Cardiac fibroblast (primary cell): ENCODE measurements around the gene BMAL1.

Experiments
- DNase-seq, 2 donors: peaks; one replicate each; pipeline versions ENCODE4 v3.0.0 to v3.0.0-alpha.2; 2010; ENCODE audit warnings: low read depth in 2 of 2
- H3K4me3 ChIP-seq, 2 donors: replicated peaks in 1 of 2; 1 replicate in 1 of 2; 2 replicates in 1 of 2; pipeline ENCODE4 v1.5.1; 2011; ENCODE audit warnings: low read depth in 2 of 2, low read length in 2 of 2, mild to moderate bottlenecking in 2 of 2, moderate library complexity in 1 of 2
- CTCF ChIP-seq: IDR thresholded peaks from one replicate; pipeline ENCODE4 v1.5.1; 2011; ENCODE audit warnings: low read depth, mild to moderate bottlenecking, low read length, inconsistent platforms

The BMAL1 gene

GRCh38 chr11:13344818-13345217 lies 67.2 kb downstream of the BMAL1 start:
- H3K4me3 ChIP-seq: no peak overlapping the region
- no peak for TF ChIP-seq CTCF
- DNase-seq: no peak

- DNase-seq: no peak
- no peak overlapping the region for H3K4me3 ChIP-seq
- TF ChIP-seq CTCF: no peak
Observed at GRCh38 chr11:13346470-13346869, 68.9 kb downstream of the BMAL1 start.

GRCh38 chr11:13347901-13348300 lies 70.3 kb downstream of the BMAL1 start:
- no peak for TF ChIP-seq CTCF
- H3K4me3 ChIP-seq: no peak overlapping the region
- DNase-seq: no peak

- TF ChIP-seq CTCF: no peak
- DNase-seq: no peak
- H3K4me3 ChIP-seq: no peak overlapping the region
Observed at GRCh38 chr11:13348305-13348704, 70.7 kb downstream of the BMAL1 start.

- H3K4me3 ChIP-seq: no peak overlapping the region
- TF ChIP-seq CTCF: no peak
- DNase-seq: no peak
Observed at GRCh38 chr11:13349046-13349445, 71.5 kb downstream of the BMAL1 start.

GRCh38 chr11:13349581-13349980 lies 72.0 kb downstream of the BMAL1 start:
- DNase-seq: no peak
- no peak overlapping the region for H3K4me3 ChIP-seq
- no peak for TF ChIP-seq CTCF

GRCh38 chr11:13352711-13353110 lies 75.1 kb downstream of the BMAL1 start:
- no peak for TF ChIP-seq CTCF
- no peak for DNase-seq
- H3K4me3 ChIP-seq: no peak overlapping the region
